ENCODE measurements around the gene STK32B.
A peak's percentile ranks its signal among the peaks of the same experiment; 100 is the strongest.

The STK32B gene

GRCh38 chr4:5019796-5020195 lies 31.5 kb upstream of the STK32B start:
- peaks cover 10% of the 10 kb centered on the region for H3K27me3 Mint-ChIP-seq
- no peaks in the 10 kb centered on the region for H3K9me3 Mint-ChIP-seq
- intact Hi-C loops (cut with micrococcal nuclease): no loop called here
- peaks cover 22% of the 10 kb centered on the region for H3K4me1 Mint-ChIP-seq (ENCODE audit: low read depth)
- H3K36me3 Mint-ChIP-seq (ENCODE audit: low read depth): no peaks in the 10 kb centered on the region
- no peak overlapping the region for H3K27ac Mint-ChIP-seq
- no peak overlapping the region for H3K4me3 Mint-ChIP-seq

DNA sequence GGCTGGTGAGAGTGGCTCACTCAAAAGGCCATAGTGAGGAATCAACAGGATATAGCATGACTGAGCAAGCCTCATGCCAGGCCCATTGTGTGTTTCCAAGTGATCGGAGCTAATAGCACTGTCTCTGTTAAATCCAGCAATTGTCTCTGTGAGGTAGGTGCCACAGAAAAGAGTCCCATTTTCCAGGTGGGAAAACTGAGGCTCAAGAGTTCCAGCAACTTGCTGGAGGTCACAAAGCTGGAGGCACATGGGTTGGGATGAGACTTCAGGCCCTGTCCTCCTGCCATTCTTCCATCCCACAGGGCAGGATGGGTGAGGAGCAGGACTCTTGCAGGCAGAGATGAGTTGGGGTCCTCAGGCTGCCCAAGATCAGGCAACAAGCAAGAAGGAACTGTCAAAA lies 30.9 kb upstream of the STK32B start:
- Mint-ChIP-seq H3K27ac (no peak overlapping the region), H3K9me3 (no peaks in the 10 kb centered on the region)

GRCh38 chr4:5021546-5021945 lies 29.7 kb upstream of the STK32B start:
- Mint-ChIP-seq H3K27ac (no peak overlapping the region), H3K36me3 (ENCODE audit: low read depth) (no peaks in the 10 kb centered on the region), H3K4me1 (ENCODE audit: low read depth) (peaks cover 35% of the 10 kb centered on the region), H3K27me3 (peaks cover 10% of the 10 kb centered on the region), H3K9me3 (no peaks in the 10 kb centered on the region), H3K4me3 (no peak overlapping the region)
- intact Hi-C loops (cut with micrococcal nuclease): no loop called here

More for the DNA sequence above, 30.9 kb upstream of the STK32B start:
- peaks cover 10% of the 10 kb centered on the region for H3K27me3 Mint-ChIP-seq
- no peak overlapping the region for H3K4me3 Mint-ChIP-seq
- intact Hi-C loops (cut with micrococcal nuclease): no loop called here
- H3K36me3 Mint-ChIP-seq (ENCODE audit: low read depth): no peaks in the 10 kb centered on the region
- H3K4me1 Mint-ChIP-seq (ENCODE audit: low read depth): peaks cover 27% of the 10 kb centered on the region

- H3K4me1 Mint-ChIP-seq (ENCODE audit: low read depth): peaks cover 22% of the 10 kb centered on the region
- no peak overlapping the region for H3K4me3 Mint-ChIP-seq
- intact Hi-C loops (cut with micrococcal nuclease): no loop called here
- H3K36me3 Mint-ChIP-seq (ENCODE audit: low read depth): no peaks in the 10 kb centered on the region
- peaks cover under 1% of the 10 kb centered on the region for H3K27me3 Mint-ChIP-seq
- no peaks in the 10 kb centered on the region for H3K9me3 Mint-ChIP-seq
- H3K27ac Mint-ChIP-seq: no peak overlapping the region
These were observed 26.6 kb upstream of the STK32B start for GRCh38 chr4:5024673-5025072.

DNA sequence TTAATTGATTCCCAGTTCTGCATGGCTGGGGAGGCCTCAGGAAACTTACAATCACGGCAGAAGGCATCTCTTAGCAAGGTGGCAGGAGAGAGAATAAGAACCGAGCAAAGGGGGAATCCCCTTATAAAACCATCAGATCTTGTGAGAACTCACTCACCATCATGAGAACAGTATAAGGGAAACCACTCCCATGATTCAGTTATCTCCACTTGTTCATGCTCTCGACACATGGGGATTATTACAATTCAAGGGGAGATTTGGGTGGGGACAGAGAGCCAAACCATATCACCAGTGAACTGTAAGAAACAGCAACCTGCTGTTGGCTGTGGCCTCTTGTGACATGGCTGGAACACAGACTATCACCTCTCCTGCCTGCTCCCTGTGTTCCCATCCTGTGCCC lies 24.9 kb upstream of the STK32B start:
- H3K27me3 Mint-ChIP-seq: no peaks in the 10 kb centered on the region
- peaks cover 29% of the 10 kb centered on the region for H3K4me1 Mint-ChIP-seq (ENCODE audit: low read depth)
- no peaks in the 10 kb centered on the region for H3K36me3 Mint-ChIP-seq (ENCODE audit: low read depth)
- no peaks in the 10 kb centered on the region for H3K9me3 Mint-ChIP-seq
- intact Hi-C loops (cut with micrococcal nuclease): no loop called here
- H3K4me3 Mint-ChIP-seq: no peak overlapping the region
- no peak overlapping the region for H3K27ac Mint-ChIP-seq

DNA sequence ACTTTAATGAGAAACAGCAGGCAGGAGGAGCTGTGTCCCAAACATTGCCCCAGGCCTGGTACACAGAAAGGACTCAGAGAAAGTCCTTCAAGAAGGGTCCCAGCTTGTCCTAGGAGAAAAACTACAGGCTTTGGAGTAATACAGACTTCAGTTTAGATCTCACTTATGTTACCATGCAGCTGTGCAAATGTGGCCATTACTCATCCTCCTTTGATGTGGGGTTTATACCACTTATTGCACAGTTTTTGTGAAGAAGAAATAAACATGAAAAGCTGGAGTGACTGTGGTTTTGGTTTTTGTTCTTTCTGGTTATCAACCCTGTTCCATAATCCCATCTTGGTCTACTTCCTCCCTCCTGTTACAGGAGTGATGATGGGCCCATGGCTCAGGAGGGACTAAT lies 23.9 kb upstream of the STK32B start:
- H3K27ac Mint-ChIP-seq: no peak overlapping the region
- H3K36me3 Mint-ChIP-seq (ENCODE audit: low read depth): no peaks in the 10 kb centered on the region
- intact Hi-C loops (cut with micrococcal nuclease): no loop called here
- H3K9me3 Mint-ChIP-seq: no peaks in the 10 kb centered on the region
- no peaks in the 10 kb centered on the region for H3K27me3 Mint-ChIP-seq
- no peak overlapping the region for H3K4me3 Mint-ChIP-seq
- H3K4me1 Mint-ChIP-seq (ENCODE audit: low read depth): peaks cover 33% of the 10 kb centered on the region

GRCh38 chr4:5028480-5028879 lies 22.8 kb upstream of the STK32B start:
- no peaks in the 10 kb centered on the region for H3K9me3 Mint-ChIP-seq
- no peak overlapping the region for H3K4me3 Mint-ChIP-seq
- intact Hi-C loops (cut with micrococcal nuclease): no loop called here
- no peak overlapping the region for H3K27ac Mint-ChIP-seq
- no peaks in the 10 kb centered on the region for H3K27me3 Mint-ChIP-seq
- H3K4me1 Mint-ChIP-seq (ENCODE audit: low read depth): peaks cover 45% of the 10 kb centered on the region
- no peaks in the 10 kb centered on the region for H3K36me3 Mint-ChIP-seq (ENCODE audit: low read depth)

- Mint-ChIP-seq H3K36me3 (ENCODE audit: low read depth) (no peaks in the 10 kb centered on the region), H3K9me3 (no peaks in the 10 kb centered on the region), H3K27me3 (no peaks in the 10 kb centered on the region), H3K4me1 (ENCODE audit: low read depth) (peaks cover 50% of the 10 kb centered on the region), H3K27ac (no peak overlapping the region), H3K4me3 (no peak overlapping the region)
- intact Hi-C loops (cut with micrococcal nuclease): no loop called here
These were observed 21.8 kb upstream of the STK32B start for GRCh38 chr4:5029447-5029846.

GRCh38 chr4:5030221-5030620 lies 21.1 kb upstream of the STK32B start:
- Mint-ChIP-seq H3K9me3 (no peaks in the 10 kb centered on the region), H3K4me3 (no peak overlapping the region), H3K27me3 (no peaks in the 10 kb centered on the region), H3K27ac (no peak overlapping the region), H3K4me1 (ENCODE audit: low read depth) (peaks cover 50% of the 10 kb centered on the region), H3K36me3 (ENCODE audit: low read depth) (no peaks in the 10 kb centered on the region)
- intact Hi-C loops (cut with micrococcal nuclease): no loop called here

GRCh38 chr4:5030927-5031326 lies 20.4 kb upstream of the STK32B start:
- Mint-ChIP-seq H3K27me3 (no peaks in the 10 kb centered on the region), H3K27ac (no peak overlapping the region), H3K36me3 (ENCODE audit: low read depth) (no peaks in the 10 kb centered on the region), H3K9me3 (no peaks in the 10 kb centered on the region), H3K4me1 (ENCODE audit: low read depth) (peaks cover 46% of the 10 kb centered on the region), H3K4me3 (no peak overlapping the region)
- intact Hi-C loops (cut with micrococcal nuclease): no loop called here

GRCh38 chr4:5032813-5033212 lies 18.5 kb upstream of the STK32B start:
- Mint-ChIP-seq H3K4me1 (ENCODE audit: low read depth) (peaks cover 49% of the 10 kb centered on the region), H3K27me3 (no peaks in the 10 kb centered on the region), H3K9me3 (no peaks in the 10 kb centered on the region), H3K36me3 (ENCODE audit: low read depth) (no peaks in the 10 kb centered on the region), H3K27ac (peak overlapping the region; percentile 85), H3K4me3 (peak overlapping the region; percentile 68)
- intact Hi-C loops (cut with micrococcal nuclease): no loop called here

DNA sequence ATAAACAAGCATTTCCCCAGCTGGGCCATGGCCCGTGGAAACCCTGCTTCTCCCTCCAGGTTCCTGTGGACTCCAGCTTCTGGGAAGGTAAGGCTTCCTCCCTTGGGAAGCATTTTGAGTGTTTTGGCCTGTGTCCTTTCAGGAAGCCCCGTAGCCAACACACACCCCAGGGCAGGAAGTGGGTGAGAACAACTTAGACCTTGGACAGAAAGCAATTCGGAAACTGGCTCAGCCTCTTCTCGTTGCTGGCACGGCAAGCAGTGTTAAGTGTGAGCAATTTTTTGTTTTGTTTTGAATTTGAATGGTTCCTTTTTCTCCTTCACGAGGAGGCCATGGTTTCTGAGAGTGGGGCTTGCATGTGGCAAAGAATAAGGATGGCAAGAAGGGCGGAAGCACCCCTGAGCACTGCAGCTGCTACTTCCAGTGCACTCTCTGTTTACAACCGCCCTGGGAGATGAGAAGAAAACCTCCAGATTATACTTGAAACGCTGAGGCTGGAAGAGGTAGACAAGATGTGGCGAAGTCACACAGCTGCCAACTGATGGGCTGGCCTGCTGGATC lies 17.9 kb upstream of the STK32B start:
- Mint-ChIP-seq H3K4me1 (ENCODE audit: low read depth) (peaks cover 54% of the 10 kb centered on the region), H3K27ac (peak overlapping the region; percentile 85), H3K27me3 (no peaks in the 10 kb centered on the region), H3K36me3 (ENCODE audit: low read depth) (no peaks in the 10 kb centered on the region), H3K4me3 (peak overlapping the region; percentile 68), H3K9me3 (no peaks in the 10 kb centered on the region)
- intact Hi-C loops (cut with micrococcal nuclease): no loop called here

DNA sequence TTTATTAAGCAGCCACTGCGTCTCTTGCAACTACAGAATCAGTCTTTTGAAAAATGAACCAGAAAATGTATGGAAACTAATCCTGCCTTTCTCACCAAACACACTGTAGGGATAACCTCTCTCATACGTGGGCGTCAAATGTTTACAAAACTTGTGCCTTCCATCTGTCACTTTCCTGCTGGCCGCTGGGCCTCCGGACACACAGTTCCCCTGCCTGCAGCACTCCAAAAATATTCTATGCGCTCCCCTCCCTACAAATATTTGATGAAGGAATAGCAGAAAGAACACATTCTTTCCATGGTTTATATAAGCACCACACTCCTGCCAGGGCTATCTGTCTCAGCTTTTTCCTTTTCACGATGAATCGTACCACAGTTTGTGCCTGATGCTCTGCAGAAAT lies 17.1 kb upstream of the STK32B start:
- H3K4me3 Mint-ChIP-seq: no peak overlapping the region
- intact Hi-C loops (cut with micrococcal nuclease): no loop called here
- no peaks in the 10 kb centered on the region for H3K27me3 Mint-ChIP-seq
- H3K9me3 Mint-ChIP-seq: no peaks in the 10 kb centered on the region
- no peaks in the 10 kb centered on the region for H3K36me3 Mint-ChIP-seq (ENCODE audit: low read depth)
- peaks cover 55% of the 10 kb centered on the region for H3K4me1 Mint-ChIP-seq (ENCODE audit: low read depth)
- peak overlapping the region; percentile 85 for H3K27ac Mint-ChIP-seq

DNA sequence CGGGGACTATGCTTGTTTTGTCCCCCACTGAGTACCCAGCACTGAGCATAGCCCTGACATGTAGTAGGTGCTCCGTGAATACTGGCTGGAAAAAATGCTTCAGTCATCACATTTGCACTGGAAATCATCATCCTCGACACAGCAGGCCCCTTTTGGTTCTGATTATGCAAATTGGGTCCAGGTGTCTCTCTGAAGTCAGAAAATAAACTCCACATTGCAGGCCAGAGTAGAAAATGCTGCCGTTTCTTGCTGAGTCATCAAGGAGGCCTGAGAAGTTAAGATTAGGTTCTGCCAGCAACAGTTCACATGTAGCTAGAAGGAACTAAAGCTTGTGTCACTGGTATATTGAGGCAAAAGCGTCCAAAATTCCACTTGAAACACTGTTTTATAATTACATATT lies 15.0 kb upstream of the STK32B start:
- H3K4me3 Mint-ChIP-seq: no peak overlapping the region
- H3K9me3 Mint-ChIP-seq: no peaks in the 10 kb centered on the region
- no peaks in the 10 kb centered on the region for H3K27me3 Mint-ChIP-seq
- intact Hi-C loops (cut with micrococcal nuclease): no loop called here
- H3K27ac Mint-ChIP-seq: no peak overlapping the region
- H3K36me3 Mint-ChIP-seq (ENCODE audit: low read depth): no peaks in the 10 kb centered on the region
- peaks cover 59% of the 10 kb centered on the region for H3K4me1 Mint-ChIP-seq (ENCODE audit: low read depth)

Data from dendritic cell treated with granulocyte-macrophage colony-stimulating factor and Interleukin-4, amounts not matched to agents 40 ng/mL and 50 ng/mL, for 4 days (primary cell).